NCI-H748 treated with DMSO at 0.1 percent for 48 hours (cell line): ENCODE results near the gene BIRC5.
"Not testable (repeated sequence)": the region's sequence is repeated elsewhere in the genome, so short reads cannot be mapped to it uniquely, and the experiment has no call there.

Source experiments
- DNase-seq: peaks from one replicate; lab custom pipeline; 2025; lab: John Stamatoyannopoulos, UW

Gene BIRC5

DNA sequence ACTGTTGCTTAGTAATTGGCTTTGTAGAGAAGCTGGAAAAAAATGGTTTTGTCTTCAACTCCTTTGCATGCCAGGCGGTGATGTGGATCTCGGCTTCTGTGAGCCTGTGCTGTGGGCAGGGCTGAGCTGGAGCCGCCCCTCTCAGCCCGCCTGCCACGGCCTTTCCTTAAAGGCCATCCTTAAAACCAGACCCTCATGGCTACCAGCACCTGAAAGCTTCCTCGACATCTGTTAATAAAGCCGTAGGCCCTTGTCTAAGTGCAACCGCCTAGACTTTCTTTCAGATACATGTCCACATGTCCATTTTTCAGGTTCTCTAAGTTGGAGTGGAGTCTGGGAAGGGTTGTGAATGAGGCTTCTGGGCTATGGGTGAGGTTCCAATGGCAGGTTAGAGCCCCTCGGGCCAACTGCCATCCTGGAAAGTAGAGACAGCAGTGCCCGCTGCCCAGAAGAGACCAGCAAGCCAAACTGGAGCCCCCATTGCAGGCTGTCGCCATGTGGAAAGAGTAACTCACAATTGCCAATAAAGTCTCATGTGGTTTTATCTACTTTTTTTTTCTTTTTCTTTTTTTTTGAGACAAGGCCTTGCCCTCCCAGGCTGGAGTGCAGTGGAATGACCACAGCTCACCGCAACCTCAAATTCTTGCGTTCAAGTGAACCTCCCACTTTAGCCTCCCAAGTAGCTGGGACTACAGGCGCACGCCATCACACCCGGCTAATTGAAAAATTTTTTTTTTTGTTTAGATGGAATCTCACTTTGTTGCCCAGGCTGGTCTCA lies 11.2 kb downstream of the BIRC5 start:
- DNase-seq, result no peak

DNA sequence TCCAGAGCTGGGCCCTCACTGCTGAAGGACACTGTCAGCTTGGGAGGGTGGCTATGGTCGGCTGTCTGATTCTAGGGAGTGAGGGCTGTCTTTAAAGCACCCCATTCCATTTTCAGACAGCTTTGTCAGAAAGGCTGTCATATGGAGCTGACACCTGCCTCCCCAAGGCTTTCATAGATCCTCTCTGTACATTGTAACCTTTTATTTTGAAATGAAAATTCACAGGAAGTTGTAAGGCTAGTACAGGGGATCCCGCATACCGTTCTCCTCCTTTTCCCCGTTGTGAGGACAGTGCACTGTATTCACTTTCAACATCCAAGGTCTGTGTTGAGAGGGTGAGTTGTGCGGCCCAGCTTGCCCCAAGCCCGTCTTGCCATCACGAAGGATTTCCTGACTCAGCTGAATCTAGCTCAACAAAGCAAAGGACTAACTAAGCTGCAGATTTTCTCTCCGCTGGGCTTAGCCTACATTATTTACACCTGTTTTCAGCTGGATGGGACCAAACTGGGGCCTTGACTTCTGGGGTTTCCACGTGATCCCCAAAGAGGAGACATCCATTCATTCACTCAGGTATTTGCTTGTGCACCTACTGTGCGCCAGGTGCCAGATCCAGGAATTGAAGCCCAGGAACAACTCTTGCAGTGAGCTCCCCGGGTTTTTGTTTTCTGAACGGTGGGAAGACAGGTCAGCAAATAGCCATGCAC lies 12.2 kb downstream of the BIRC5 start:
- no peak for DNase-seq

DNA sequence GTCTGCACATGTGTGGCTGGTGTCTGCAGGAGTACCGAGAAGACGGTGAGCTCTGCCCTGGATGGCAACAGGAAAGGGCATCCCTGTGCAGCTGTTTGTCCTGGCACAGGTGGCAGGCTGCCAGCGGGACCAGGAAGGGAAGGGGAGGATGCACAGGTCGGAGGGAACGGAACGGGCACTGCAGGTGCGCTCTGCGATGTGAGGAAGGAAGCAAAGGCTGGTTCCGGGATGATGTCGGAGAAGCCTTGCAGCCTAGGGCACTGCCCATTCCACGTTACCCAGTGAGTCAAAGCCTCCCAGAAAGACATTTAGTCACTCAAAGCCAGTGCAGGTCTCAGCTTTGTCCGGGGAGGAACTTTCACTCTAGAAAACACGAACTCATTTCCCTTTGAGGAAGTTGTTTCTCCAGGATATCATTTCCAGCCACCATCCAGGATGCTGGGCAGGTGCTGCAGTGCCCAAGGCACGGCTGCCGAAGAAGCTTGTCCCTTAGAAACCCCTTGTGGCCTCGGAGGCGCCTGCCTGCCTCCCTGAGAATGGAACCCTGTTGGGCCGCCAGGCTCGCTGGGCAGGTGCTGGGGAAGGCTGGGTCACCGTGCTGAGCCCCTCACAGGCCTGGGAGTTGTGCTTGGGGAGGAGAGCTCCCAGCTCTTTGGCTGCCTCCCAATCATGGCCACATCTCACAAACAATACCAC lies 12.9 kb downstream of the BIRC5 start:
- DNase-seq, result no peak

DNA sequence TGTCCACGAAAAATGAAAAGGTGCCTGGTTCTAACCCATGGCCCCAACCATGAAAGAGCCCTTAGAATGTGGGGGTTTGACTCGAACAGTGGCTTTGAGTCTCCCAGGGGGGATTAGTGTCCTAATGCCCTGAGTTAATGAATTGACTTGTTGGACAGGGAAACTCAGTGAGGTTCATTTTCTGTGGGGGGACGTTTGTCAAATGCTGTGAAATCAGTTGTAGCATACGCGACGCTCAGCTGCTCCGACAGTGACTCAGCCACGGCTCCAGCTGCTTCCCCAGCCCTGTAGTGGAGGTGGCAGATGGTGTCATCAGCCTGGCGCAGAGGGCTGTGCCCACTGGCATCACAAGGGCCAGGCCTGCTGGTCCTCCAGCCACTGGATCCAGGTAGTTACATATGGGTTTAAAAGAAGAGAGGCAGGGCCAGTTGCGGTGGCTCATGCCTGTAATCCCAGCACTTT lies 13.4 kb downstream of the BIRC5 start:
- DNase-seq, result no peak

DNA sequence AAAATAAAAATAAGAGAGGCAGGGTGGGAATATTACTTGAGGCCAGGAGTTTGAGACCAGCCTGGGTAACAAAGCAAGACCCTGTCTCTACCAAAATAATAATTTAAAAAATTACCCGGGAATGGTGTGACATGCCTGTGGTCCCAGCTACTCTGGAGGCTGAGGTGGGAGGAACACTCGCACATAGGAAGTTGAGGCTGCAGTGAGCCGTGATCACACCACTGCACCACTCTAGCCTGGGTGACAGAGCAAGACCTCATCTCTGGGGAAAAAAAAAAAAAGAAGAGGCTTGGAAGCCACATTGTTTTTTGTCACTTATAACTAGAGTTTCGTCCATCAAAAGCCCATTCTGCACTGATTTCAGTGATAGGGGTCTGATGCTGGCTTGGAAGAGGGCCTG lies 14.1 kb downstream of the BIRC5 start:
- no peak for DNase-seq

DNA sequence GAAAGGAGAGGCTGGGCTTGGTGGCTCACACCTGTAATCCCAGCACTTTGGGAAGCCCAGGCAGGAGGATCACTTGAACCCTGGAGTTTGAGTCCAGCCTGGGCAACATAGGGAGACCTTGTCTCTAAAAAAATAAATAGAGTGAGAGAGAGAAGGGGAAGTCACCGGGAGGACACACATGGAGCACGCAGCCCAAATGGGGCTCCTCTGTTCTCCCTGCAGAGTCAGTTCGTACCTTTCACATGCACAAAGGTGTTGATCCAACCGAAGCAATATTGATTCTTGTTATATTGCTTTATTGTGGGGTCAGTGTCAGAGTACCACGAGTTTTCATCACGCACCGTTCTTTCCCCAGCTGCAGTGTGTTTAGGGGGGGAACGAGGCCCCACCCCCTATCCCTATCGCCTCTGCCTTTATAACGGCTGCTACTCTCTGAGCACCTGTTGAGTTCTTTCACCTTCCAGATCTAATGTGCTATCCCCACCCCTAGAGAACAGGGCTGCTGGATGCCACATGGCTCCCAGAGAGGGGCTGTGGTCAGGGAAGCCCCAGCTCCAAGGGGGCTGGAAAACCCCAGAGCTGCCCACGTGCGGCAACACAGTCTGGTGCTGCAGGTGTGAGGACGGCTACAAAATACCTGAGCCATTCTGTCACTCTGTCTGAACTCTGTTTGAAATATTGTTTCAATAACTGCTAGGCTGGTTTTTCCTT lies 16.4 kb downstream of the BIRC5 start:
- DNase-seq, result no peak

DNA sequence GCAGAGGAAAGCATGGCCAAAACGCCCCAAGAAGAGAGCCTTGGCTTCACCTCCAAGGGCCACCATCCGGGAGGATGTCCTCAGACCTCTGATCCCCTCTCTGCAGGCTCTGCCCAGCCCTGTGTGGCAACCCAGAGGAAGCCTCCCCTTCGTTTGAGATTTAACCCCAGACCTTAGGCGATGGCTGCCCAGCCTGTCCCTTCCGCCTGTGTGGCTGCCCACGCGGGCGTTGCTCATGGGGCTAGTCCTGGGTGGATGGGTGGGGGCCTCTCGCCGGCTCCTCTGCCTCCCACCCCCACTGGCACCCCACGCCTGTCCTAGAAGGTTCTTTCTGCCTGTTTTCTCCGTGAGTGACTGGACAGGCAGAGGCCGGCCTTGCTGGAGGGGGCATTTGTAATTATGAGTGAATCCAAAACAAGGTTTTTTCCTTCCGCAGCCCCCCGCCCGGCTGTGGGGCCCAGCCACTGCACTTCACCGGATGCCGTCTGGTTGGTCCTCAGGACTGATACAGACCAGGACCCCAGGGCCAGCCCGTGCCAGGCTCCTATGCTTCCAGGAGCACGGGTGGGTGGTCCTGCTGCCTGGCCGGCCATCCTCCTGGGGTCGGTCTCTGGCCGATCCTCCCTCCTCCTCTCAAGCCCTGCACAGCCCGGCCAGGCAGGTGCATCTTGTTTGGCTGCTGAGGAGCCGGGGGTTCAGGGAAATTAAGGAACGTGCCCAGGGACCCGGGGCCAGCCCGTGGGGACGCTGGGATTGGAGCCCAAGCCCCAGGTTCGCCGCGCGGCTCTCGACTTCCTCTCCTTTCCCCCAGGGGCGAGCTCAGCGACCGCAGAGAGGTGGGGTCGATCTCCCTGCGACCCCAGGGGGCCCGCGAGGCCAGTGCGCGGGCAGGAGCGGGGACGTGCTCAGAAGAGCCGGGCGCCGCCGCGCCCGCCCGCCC lies 17.2 kb downstream of the BIRC5 start, which contains the start of gene TMEM235:
TSS of gene TMEM235 (plus strand) at position 636 of the 940 bp plus-strand sequence. CDS start 393 bp downstream, outside the sequence.
- no peak for DNase-seq

DNA sequence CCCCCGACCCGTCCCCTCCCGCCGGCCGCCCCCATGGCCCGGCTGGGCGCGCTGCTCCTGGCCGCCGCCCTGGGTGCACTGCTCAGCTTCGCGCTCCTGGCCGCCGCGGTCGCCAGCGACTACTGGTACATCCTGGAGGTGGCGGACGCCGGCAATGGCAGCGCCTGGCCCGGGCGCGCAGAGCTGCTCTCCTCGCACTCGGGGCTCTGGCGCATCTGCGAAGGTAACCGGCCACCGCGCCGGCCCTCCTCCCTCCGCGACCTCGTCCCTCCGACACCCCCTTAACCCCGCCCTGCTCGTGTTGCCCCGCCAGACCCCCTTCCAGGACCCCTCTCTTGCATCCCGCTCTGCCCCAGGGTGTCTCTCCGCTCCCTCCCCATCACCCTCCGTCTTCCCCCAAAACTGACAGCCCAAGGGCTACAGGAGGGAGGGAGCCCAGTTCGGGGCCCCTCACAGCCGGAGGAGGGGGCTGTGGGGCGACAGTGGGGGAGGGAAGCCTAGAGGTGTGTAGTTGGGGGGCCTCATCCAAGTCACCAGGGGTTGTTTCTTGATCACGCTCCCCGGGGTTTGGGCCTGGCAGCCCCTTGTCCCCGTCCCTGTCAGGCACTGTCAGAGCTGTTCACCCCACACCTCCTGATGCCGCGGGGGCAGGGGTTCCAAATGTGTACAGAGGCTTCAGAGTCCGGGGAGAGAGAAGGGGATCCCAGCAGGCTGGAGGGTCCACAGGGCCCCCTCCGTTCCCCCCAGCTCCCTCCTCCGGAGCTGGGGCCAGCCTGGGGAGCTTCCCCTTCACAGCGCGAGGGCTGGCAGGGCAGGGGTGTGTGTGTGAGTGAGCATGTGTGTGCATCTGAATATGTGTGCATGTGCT lies 18.2 kb downstream of the BIRC5 start:
- no peak for DNase-seq

DNA sequence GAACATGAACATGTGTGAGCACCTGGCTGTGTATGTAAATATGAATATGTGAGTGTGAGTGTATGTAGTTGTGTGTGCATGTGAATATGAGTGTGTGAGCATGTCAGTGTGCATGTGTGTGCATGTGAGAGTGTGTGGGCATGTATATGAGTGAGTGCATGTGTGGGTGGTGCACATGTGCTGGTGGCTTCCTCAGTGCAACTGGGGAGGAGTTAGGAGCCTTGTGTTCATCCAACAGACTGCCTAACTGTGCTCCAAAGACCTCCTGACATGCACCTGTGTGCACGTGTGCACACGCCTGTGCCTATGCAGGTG lies 18.8 kb downstream of the BIRC5 start:
- DNase-seq, result no peak

DNA sequence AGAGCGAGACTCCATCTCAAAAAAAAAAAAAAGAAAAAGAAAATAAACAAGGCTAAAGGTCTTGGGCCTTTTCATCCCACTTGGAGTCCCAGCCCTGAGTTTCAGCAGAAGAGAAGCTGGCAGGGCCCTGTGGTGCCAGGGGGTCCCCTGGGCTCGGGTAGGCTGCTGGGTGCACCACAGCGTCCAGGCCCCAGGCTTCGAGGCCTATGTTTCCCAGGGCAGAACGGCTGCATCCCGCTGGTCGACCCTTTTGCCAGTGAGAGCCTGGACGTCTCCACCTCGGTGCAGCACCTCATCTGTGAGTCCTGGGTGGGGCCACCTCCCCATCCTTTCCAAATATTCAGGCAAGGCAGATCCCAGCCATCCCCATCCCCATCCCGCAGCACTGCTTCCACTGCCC lies 19.6 kb downstream of the BIRC5 start:
- DNase-seq, result no peak

DNA sequence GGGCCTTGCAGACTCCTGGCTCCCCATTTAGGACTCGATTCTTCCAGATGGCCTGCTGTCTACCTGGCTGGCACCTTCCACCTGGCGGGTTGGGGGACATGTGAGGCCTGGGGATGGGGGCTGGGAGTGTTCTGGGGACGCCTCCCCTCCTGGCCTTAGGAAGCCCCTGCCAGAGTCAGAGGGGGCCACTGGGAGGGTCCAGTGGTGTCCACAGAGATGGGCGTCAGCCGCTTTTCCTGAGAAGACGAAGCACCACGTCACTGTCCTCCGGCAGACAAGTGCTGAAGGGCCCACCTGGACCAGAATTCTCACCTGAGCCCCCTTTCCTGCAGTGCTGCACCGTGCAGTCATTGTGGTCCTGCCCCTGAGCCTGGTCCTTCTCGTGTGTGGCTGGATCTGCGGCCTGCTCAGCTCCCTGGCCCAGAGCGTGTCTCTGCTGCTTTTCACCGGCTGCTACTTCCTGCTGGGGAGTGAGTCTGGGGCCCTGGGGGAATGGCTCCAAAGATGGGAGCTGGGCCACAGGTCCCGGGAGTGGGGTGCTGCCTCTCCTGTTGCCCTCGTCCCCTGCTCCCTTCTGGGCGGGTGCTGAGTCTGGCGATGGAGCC lies 20.3 kb downstream of the BIRC5 start:
- DNase-seq, result no peak

DNA sequence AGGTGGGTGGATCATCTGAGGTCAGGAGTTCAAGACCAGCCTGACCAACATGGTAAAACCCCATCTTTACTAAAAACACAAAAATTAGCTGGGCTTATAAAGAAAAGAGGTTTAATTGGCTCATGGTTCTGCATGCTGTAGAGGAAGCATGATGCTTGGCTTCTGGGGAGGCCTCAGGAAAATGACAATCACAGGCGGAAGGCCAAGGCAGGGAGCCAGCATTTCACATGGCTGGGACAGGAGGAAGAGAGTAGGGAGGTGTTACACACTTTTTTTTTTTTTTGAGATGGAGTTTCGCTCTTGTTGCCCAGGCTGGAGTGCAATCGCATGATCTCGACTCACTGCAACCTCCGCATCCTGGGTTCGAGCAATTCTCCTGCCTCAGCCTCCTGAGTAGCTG lies 21.0 kb downstream of the BIRC5 start:
- not testable (repeated sequence) for DNase-seq

DNA sequence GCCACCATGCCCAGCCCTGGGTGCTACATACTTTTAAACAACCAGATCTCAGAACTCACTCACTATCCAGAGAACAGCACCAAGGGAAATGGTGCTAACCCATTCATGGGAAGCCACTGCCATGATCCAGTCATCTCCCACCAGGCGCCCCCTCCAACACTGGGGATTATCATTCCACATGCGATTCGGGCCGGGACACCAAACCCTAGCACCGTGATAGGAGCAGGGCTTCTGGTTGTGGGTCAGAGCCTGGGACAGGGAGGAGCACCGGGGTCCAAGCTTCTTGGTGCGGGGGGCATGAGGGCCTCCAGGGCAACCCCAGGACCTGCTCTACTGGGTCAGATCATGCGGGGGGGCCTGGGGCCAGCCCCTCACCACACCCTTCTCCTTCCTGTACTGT lies 21.8 kb downstream of the BIRC5 start:
- no peak for DNase-seq

DNA sequence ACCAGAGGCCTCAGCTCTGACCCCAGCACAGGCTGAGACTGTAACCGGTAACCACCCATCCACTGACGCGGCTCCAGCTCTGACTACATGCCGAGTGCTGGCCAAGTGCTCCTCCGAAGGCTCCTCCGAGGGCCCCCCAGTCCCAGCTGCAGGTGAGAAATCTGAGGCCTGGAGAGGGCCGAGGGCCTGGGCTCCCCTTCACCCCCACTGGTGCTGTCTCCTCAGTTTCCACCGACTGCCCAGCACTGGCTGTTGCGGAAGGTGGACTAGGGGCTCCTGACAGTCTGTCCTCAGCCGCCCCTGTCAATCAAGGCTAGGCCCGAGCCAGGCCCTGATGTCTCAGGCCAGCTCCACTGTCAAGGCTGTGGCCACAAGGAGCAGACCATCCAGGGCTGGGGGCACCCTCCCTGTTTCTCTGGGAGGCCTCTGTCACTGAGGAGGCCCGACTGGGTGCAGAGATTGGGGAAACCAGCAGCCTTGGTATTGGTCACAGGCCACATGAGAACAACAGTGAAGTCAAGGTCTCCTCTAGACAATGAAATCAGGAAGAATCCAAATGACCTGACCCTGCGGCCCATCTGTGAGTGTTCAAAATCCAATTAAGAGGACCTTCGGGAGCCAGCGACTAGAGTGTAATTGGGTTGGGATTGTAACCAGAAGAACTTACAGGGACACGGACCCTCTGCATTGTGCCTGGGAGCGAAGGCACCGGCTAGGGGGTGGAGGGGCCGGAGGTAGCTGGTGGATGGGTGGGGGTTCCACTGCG lies 22.5 kb downstream of the BIRC5 start:
- no peak for DNase-seq

DNA sequence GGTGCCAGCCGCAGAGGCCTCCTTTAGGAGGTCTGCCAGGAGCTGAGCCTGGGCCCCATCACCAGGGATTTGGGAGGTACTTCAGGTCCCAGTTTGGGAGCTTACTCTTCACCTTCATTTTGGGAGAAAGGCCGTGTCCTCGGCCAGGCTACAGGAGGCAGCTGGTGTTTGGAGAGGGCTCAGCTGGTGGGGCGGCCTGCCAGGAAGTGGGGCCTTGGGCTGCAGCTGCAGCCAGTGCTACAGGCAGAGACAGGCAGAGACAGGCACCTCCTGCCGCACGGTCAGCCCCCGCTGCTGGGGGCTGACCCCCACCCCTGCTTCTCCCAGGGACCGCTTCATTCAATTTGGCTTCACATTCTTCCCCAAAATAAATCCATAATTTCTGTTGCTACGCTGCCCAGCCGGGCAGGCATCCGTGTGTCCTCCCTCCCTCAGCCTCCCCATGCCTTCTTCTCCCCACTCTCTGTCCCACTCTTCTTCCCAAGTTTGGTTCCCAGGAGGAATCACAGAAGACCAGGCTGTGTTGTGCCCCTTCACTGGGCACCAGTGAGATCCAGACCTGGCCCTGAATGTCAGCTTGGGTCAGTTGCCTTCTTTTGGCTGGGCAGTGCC lies 23.5 kb downstream of the BIRC5 start:
- DNase-seq, result no peak

DNA sequence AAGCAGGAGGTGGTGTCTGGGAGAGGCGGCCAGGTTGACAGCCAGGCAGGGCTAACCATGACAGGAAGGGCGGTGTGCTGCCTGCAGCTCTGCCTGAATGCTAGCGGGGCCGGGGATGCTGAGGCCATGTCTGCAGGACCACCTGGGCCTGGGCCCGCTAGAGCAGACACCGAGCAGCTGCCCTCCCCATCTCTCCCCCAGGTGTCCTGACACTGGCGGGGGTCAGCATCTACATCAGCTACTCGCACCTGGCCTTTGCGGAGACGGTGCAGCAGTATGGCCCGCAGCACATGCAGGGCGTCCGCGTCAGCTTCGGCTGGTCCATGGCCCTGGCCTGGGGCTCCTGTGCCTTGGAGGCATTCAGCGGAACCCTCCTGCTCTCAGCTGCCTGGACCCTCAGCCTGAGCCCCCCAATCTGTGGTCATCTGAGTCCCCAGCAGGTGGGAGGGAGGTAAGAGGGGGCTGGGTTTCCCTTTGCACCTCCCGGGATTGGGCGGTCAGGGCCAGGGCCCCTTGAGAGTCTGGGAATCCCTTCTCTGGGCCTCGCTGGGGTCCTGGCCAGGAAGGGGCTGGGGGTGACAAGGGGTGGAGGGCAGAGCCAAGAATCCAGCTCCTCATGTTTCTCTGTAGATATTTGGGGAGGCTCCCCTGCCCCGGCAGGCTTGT lies 24.9 kb downstream of the BIRC5 start:
- no peak for DNase-seq

DNA sequence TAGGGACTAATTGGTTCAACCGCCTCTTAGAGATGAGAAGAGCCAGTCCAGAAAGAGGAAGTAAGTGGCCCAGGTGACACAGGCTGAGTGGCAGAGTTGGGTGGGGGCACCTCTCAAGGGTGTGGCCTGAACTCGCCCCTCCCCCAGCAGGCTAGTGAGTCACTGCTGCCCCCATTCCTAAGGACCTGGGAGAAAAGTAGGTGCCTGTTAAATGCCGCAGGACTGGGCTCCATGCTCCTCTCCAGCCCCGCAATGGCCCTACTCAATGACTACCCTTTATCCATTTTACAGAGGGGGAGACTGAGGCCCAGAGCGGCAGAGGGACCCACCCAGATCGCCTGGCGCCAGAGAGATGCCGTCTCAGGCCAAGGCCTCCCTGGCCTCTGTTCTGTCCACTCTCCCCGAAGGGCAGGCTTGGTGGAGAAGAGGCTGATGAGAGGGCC lies 25.5 kb downstream of the BIRC5 start:
- DNase-seq, result no peak
